Aorta (tissue), 5 donors: Measurements from ENCODE around the gene PSAP. TPM values are rescaled to one million over a fixed set of nuclear protein-coding genes. Genes with fewer than 3 reads are reported as not detected.
"Not testable (repeated sequence)": the region's sequence is repeated elsewhere in the genome, so short reads cannot be mapped to it uniquely, and the experiment has no call there.

Experiments
- ATAC-seq: fragments of 200-7000 bp; cut with Tn5 transposase; one replicate; pipeline ENCODE4 v1.9.1; 2022; ENCODE audit warnings: moderate library complexity; ENCODE audit not compliant: low FRiP score
- DNase-seq, 2 donors: peaks; one replicate each; pipeline ENCODE4 v3.0.0-alpha.2; 2020
- H3K27ac ChIP-seq, 2 donors: one replicate each; pipeline ENCODE4 v1.5.1; 2013; ENCODE audit warnings: low read length in 2 of 2, mild to moderate bottlenecking in 2 of 2, moderate library complexity in 2 of 2, control low read depth in 1 of 2, inconsistent platforms in 1 of 2, low read depth in 1 of 2
- H3K27me3 ChIP-seq, 2 donors: one replicate each; pipeline ENCODE4 v1.6.1; 2013; ENCODE audit warnings: control low read depth in 1 of 2, low read length in 1 of 2, mild to moderate bottlenecking in 1 of 2, moderate library complexity in 1 of 2; ENCODE audit not compliant: insufficient read depth in 2 of 2, control insufficient read depth in 1 of 2
- H3K36me3 ChIP-seq, 2 donors: one replicate each; pipeline ENCODE4 v1.6.1; 2013; ENCODE audit warnings: control low read depth in 1 of 2, low read length in 1 of 2, mild to moderate bottlenecking in 1 of 2; ENCODE audit not compliant: insufficient read depth in 2 of 2, control insufficient read depth in 1 of 2
- H3K4me1 ChIP-seq, 2 donors: one replicate each; pipeline ENCODE4 v1.6.1; 2013; ENCODE audit warnings: low read length in 2 of 2, control low read depth in 1 of 2, mild to moderate bottlenecking in 1 of 2, moderate library complexity in 1 of 2; ENCODE audit not compliant: insufficient read depth in 2 of 2, control insufficient read depth in 1 of 2
- H3K4me3 ChIP-seq, 2 donors: one replicate each; pipeline ENCODE4 v1.5.1; 2013; ENCODE audit warnings: low read length in 2 of 2, control low read depth in 1 of 2, mild to moderate bottlenecking in 1 of 2
- H3K9me3 ChIP-seq: one replicate; pipeline ENCODE4 v1.6.1; 2013; ENCODE audit warnings: mild to moderate bottlenecking, low read length; ENCODE audit not compliant: control insufficient read depth
- WGBS, 2 donors: extraction: QIAGEN DNeasy Blood & Tissue Kit; methylation state at CpG; one replicate each; pipeline ENCODE4 v1.1.7; 2013; 5-methylcytosine and 5-hydroxymethylcytosine counted together
- intact Hi-C, 2 donors: fragments of 100-400 bp; cut with DNase I; formaldehyde crosslinking; loops; one replicate each; pipeline versions ENCODE4 v1.14.2 to v1.15.0; 2022
- polyA plus RNA-seq, 2 donors: library from polyadenylated mRNA; stranded (reverse); fragments of 200-250 nt; gene quantifications; one replicate each; pipeline ENCODE4 v1.2.3, GENCODE V29; 2013
- total RNA-seq, 2 donors: library from RNA; stranded (reverse); fragmentation: NEBNext Ultra II Directional; extraction: Animal tissue kit (Norgen Biotek cat#: 25700); gene quantifications; one replicate each; pipeline ENCODE4 v1.2.1, GENCODE V29; 2021
- donor health status: healthy with polysubstance abuse.
- donor health status: Bipolar disorder and iron deficiency.
- donor health status: DM: no; HTN: no; CAD: no.
- donor health status: DM: no; HTN: no; CAD: no.
- donor health status: DM: yes; HTN: yes; CAD: no.

PSAP gene
- total and polyA plus RNA-seq, 4 donors = 698 to 1,176 (median 1,011) TPM

- ATAC-seq = no peak
- 55 to 61% methylated on average over 17 to 18 of the region's 18 CpGs for WGBS, 2 donors
- intact Hi-C loops = no loop called here
Observed at GRCh38 chr10:71878327-71879034, 27.4 kb upstream of the PSAP start.

GRCh38 chr10:71877821-71878220, 26.8 kb upstream of the PSAP start:
- intact Hi-C loops = no loop called here
- WGBS, 2 donors = 87 to 88% methylated on average over 4 of the region's 4 CpGs
- H3K36me3 ChIP-seq = no peaks in the 10 kb centered on the region

More at GRCh38 chr10:71878327-71879034, 27.4 kb upstream of the PSAP start:
- no peak for DNase-seq
- Histone ChIP-seq H3K9me3 (no peaks in the 10 kb centered on the region), H3K36me3 (no peaks in the 10 kb centered on the region), H3K4me1 (no peaks in the 10 kb centered on the region), H3K27ac (no peak overlapping the region), H3K4me3 (no peak overlapping the region), H3K27me3 (no peaks in the 10 kb centered on the region)

GRCh38 chr10:71874680-71875354, 23.8 kb upstream of the PSAP start:
- WGBS, 2 donors = 93% methylated on average over 13 of the region's 13 CpGs

More at GRCh38 chr10:71877821-71878220, 26.8 kb upstream of the PSAP start:
- ATAC-seq (no peak), DNase-seq (no peak)
- no peaks in the 10 kb centered on the region for H3K9me3 ChIP-seq
- H3K27ac ChIP-seq = no peak overlapping the region
- H3K27me3 ChIP-seq = no peaks in the 10 kb centered on the region
- no peak overlapping the region for H3K4me3 ChIP-seq
- H3K4me1 ChIP-seq = no peaks in the 10 kb centered on the region

GRCh38 chr10:71873582-71874211, 22.6 kb upstream of the PSAP start:
- DNase-seq (peak; percentile 17 to 20), ATAC-seq (no peak)
- Histone ChIP-seq H3K4me1 (no peaks in the 10 kb centered on the region), H3K36me3 (no peaks in the 10 kb centered on the region), H3K9me3 (no peaks in the 10 kb centered on the region), H3K27ac (no peak overlapping the region), H3K27me3 (no peaks in the 10 kb centered on the region), H3K4me3 (no peak overlapping the region)
- WGBS, 2 donors = 91 to 94% methylated on average over 7 of the region's 7 CpGs
- intact Hi-C loops = no loop called here

More at GRCh38 chr10:71874680-71875354, 23.8 kb upstream of the PSAP start:
- ATAC-seq, H3K9me3 ChIP-seq, DNase-seq, H3K27ac ChIP-seq, H3K4me1 ChIP-seq, H3K4me3 ChIP-seq, H3K36me3 ChIP-seq, H3K27me3 ChIP-seq, intact Hi-C loops: not testable (repeated sequence)

- 84 to 92% methylated on average over 18 to 32 of the region's 32 CpGs for WGBS, 2 donors
- ATAC-seq, H3K4me3 ChIP-seq, H3K9me3 ChIP-seq, H3K4me1 ChIP-seq, H3K27ac ChIP-seq, H3K27me3 ChIP-seq, intact Hi-C loops, H3K36me3 ChIP-seq: not testable (repeated sequence)
- peak; percentile 46 to 70 for DNase-seq
Observed at GRCh38 chr10:71869601-71870000, 18.6 kb upstream of the PSAP start.

GRCh38 chr10:71868192-71868697, 17.2 kb upstream of the PSAP start:
- H3K9me3 ChIP-seq = no peaks in the 10 kb centered on the region
- WGBS, 2 donors = 87 to 93% methylated on average over 5 of the region's 5 CpGs
- H3K27me3 ChIP-seq = no peaks in the 10 kb centered on the region
- DNase-seq (peak; percentile 74 to 85), ATAC-seq (peak; percentile 71)
- intact Hi-C loops = no loop called here
- no peak overlapping the region for H3K4me3 ChIP-seq
- H3K36me3 ChIP-seq = no peaks in the 10 kb centered on the region
- no peaks in the 10 kb centered on the region for H3K4me1 ChIP-seq
- H3K27ac ChIP-seq = no peak overlapping the region

GRCh38 chr10:71865561-71866041, 14.6 kb upstream of the PSAP start:
- intact Hi-C loops = no loop called here
- Histone ChIP-seq H3K4me3 (no peak overlapping the region), H3K4me1 (no peaks in the 10 kb centered on the region), H3K27ac (no peak overlapping the region), H3K36me3 (no peaks in the 10 kb centered on the region), H3K9me3 (no peaks in the 10 kb centered on the region), H3K27me3 (no peaks in the 10 kb centered on the region)
- ATAC-seq = no peak
- peak in 1 of 2 donors; percentile 63 for DNase-seq
- 84 to 92% methylated on average over 7 of the region's 7 CpGs for WGBS, 2 donors

GRCh38 chr10:71864911-71865361, 13.9 kb upstream of the PSAP start:
- H3K4me1 ChIP-seq = no peaks in the 10 kb centered on the region
- intact Hi-C loops = no loop called here
- H3K9me3 ChIP-seq = no peaks in the 10 kb centered on the region
- H3K27ac ChIP-seq = no peak overlapping the region
- ATAC-seq = no peak
- no peak overlapping the region for H3K4me3 ChIP-seq
- H3K36me3 ChIP-seq = no peaks in the 10 kb centered on the region
- WGBS, 2 donors = 82 to 84% methylated on average over 5 of the region's 5 CpGs
- H3K27me3 ChIP-seq = no peaks in the 10 kb centered on the region
- peak in 1 of 2 donors; percentile 51 for DNase-seq
